NCI-H2107 treated with DMSO at 0.1 percent for 48 hours (cell line): Measurements from ENCODE around the gene LRRC17.
A peak's percentile ranks its signal among the peaks of the same experiment; 100 is the strongest.
"Not testable (repeated sequence)": the region's sequence is repeated elsewhere in the genome, so short reads cannot be mapped to it uniquely, and the experiment has no call there.

Experiments used
- DNase-seq: peaks from one replicate; lab custom pipeline; 2025; ENCODE audit not compliant: unreplicated experiment; lab: John Stamatoyannopoulos, UW

LRRC17 gene

DNA sequence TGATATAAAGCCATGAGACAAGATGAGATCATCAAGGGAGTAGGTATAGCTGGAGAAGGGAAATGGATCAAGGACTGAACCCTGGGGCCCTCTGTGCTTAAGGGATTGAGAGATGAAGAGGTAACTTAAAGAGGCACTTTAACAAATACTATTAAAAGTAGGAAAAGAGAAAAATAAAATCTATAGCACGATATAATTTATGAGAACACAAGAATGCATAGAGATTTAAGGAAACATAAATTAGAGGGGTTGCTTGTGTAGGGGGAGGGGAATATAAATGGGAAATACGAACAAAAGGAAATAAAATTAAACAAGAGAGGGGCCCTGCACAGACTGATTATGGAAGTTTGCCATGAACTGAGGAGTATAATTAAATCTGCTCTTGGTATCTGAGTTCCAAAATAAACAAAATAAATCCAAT lies 15.6 kb upstream of the LRRC17 start:
- DNase-seq: no peak

DNA sequence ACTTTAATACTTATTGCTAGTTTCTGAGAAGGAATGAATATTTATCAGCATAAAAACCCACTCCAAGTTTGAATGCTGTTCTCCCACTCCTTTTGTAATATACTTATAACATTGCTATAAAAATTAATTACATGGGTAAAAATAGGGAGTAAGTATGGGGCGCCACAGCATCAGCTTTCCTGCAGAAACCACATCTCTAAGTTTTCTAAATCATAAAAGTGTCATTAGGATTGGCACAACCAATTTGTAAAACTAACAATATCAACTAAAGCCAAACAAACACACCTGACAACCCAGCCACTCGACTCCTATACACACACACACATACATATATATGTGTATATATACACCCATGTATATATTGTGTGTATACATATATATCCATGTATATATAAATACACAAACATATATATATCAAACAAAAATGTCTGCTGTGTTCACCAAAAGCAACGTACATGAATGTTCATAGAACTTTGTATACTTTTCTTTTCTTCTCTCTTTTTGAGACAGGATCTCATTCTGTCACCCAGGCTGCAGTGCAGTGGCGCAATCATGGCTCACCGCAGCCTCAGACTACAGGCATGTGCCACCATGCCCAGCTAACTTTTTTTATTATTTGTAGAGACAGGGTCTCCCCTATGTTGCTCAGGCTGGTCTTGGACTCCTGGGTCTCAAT lies 14.8 kb upstream of the LRRC17 start:
- no peak for DNase-seq

DNA sequence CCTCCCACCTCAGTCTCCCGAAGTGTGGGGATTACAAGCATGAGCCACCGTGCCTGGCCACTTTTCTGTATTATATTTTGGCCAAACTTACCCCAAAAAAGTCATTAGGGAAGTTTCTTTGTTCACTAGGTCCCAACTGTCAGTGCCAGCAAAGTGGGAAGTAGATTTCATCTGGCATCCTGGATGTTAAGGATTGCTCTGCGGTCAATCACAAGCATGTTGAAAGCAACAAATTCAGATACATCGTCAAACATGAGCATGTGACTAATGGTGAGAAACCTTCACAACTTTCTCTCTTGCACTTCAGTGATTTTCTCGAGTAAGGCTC lies 14.3 kb upstream of the LRRC17 start:
- DNase-seq: no peak

DNA sequence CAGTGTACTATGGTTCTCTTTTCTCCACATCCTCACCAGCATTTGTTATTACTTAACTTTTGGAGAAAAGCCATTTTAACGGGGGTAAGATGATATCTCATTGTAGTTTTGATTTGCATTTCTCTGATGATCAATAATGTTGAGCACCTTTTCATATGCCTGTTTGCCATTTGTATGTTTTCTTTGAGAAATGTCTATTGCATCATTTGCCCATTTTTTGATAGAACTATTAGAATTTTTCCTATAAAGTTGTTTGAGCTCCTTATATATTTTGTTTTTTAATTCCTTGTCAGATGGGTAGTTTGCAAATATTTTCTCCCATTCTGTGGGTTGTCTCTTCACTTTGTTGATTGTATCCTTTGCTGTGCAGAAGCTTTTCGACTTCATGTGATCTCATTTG lies 10.7 kb upstream of the LRRC17 start:
- DNase-seq: not testable (repeated sequence)

DNA sequence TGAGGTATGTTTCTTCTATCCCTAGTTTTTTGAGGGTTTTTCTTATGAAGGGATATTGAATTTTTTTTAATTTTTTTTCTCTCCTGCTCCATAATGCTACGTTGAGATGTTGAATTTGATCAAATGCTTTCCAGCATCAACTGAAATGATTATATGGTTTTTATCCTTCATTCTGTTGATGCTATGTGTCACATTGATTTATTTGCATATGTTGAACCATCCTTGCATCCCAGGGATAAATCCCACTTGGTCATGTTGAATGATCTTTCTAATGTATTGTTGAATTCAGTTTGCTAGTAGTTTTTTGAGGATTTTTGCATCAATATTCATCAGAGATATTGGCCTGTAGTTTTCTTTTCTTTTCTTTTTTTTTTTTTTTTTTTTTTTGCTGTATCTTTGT lies 9.2 kb upstream of the LRRC17 start:
- DNase-seq: not testable (repeated sequence)

DNA sequence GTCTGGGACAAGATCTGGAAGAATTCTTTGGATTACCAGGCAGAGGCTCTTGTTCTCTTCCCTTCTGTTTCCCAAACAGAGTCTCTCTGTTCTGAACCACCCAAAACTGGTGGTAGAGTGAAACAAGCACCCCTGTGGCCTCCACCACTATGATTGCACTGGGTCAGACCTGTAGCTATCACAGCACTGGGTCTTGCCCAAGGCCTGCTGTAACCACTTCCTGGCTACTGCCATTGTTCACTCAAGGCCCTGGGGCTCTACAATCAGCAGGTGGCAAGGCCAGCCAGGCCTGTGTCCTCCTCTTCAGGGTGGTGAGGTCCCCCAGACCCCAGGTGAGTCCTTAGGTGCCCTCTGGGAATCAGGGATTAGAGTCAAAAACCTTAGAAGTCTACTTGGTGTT lies 4.1 kb upstream of the LRRC17 start:
- no peak for DNase-seq

DNA sequence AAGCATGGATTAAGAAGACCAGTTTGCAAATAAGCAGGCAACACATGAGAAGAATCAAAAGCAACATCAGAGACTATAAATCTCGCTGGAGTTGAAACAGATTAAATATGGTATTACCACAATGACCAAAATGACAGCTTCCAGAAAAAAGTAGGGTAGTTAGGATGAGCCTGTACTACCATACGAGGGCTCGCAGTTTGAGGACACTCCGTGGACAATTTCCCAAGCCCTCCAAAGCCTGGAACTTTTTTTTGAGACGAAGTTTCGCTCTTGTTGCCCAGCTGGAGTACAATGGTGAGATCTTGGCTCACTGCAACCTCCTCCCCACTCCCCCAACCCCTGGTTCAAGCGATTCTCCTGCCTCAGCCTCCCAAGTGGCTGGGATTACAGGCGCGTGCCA lies 1.0 kb downstream of the LRRC17 start:
- no peak for DNase-seq

DNA sequence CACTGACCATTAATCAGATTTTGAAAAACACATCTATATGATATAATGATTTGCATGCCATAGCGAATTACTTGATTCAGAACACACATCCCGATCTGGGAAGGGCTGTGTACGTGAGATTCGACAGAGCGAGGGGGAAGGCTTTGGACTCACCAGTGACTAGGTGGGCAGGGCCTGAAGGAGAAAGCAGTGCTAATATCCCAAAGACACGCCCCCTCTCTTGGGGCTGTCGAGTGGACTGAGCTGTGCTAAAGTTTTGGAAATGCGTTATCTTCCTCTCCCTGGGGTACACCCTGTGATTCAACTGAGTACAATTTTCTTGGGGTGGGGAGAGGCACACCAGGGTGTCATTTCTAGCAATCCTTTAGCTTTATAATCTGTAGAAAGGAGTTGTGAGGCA lies 1.8 kb downstream of the LRRC17 start:
- no peak for DNase-seq

DNA sequence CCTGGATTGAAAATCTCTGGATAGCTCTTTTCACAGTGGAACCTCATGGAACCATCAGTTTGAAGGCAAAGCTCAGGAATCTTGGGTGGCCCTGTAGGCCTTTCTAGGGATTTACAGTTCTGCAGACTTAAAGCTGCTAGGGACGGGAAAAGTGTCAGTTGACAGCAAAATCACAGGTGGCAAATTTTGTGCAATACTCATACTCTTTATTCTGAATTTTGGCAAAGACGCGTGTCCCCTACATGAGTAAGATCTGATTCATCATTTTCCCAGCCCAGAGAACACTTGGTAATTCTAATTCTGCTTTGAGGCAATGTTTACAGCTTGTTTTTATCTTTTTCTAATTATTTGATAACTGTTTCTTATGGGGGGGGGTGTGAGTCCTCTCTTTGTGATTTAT lies 3.6 kb downstream of the LRRC17 start:
- DNase-seq: no peak

DNA sequence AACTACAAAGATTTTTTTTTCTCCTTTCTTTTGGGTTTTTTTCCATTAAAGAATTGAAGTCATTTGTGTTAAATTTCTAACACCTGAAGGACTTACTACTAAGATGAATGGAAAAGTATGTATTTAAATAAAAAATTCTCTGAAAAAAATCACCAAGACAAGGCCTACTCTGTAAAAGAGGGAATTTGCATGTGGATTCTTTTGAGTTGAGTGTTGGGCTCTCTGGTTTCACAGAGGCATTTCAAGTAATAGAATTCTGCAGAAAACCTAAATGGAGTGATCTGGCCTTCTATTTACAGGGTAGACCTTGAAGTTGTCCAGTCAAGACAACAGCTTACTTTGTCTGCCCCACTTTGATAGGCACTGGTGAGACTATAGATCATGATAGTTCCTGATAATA lies 4.1 kb downstream of the LRRC17 start:
- DNase-seq: no peak

DNA sequence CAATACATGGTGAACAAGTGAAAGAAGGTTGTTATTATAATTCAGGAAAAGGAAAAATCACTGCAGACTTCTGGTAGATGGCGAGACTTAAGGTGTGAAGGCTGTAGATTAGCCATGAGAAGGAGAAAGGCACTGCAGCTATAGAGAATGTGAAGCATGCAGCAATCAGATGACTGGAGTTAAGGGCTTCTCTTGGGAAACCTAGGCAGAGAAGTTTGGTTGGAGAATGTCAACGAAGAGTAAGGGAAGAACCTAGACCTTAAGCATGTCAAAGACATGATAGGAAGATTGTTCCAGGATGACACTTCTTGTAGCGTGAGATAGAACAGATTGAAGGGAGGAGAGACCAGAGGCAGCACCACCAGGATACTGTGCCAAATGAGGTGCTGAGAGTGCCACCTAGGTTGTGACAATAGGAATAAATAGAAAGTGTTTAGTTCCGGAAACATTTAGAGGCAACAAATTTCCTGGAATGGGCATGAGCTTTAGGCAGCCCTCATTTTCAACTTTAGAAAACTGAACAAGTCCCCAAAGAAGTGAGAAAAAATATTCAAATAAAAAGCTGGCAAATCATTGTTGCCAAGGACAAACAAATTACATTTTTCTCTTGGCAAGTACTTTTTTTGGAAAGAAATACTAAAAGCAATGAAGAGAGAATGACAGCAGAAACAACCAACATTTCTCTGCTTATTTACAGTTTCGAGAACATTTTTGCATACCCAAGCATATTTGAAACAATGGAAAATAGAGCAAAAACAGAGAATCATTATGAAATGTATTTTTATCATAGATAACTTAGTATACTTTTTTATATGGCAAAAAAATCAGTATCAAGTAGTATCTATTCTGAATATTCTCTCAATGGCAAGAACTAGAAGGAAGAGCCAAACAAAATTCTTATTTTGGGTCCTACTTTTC lies 4.9 kb downstream of the LRRC17 start:
- DNase-seq: no peak

DNA sequence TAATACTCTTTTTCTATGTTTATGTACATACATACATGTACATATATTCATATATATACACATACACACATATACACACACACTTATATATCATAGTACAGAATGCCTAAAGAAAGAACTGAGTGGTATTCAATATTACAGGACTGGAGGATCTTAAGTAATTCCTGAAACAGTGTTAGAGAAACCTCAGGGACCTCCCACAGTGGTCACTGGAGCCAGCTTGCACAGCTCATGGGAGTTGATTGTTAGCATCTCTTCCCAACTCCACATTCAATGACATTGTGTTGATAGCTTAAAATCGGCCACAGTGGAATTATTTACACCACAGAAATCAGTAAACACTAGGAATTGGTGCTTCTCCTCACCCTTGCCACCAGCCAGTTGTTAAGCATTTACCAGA lies 6.0 kb downstream of the LRRC17 start:
- no peak for DNase-seq

DNA sequence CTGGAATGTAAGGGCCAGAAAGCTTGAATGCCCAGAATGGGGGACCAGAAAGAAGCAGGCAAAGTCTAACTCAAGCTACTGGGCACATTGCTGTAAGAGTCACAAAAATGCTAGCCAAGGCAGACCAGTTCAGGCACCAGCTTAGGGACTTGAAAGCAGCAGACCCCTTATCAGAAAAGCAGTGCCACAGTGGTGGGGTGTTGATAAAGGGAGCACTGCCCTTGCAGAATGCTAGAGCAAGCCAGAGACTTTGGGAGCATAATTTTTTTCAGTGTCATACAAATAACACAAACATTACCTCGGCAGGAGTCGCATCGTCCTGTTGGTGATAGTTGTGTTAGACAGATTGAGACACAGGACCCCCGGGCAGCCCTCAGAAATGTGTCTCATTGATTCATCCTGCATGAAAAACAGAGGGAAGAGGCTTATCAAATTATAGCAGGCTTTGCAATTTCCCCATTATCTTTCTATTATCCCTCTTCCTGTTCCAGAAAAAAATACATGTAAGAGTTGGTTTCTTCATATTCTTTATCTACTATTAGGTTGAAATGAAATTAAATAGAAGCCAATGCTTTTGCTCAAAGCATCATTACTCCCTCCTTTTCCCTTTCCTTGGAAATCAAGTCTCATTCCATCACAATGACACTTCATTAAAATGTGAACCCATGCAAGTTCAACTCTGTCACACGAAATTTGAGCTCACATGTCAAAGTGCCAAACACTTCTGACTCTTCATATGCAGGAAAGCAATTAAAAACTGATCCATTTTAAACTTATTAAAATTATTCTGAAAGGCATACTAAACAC lies 13.4 kb downstream of the LRRC17 start:
- DNase-seq: no peak

DNA sequence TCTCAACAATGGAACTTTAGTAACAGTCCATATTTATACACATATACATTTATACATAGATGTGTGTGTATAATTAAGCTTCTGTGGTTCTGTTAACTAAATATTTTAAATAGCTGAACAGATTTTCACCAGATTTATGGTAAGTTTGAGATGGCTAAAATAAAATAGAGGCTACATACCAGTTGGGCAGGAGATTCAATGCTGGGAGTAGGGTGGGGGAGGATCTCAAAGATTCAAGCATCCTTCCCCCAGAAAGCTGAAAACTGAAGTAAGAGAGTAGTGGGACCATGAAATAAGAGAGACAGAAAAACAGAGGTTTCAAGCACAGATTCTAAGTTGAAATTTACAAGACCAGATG lies 14.0 kb downstream of the LRRC17 start:
- DNase-seq: no peak

DNA sequence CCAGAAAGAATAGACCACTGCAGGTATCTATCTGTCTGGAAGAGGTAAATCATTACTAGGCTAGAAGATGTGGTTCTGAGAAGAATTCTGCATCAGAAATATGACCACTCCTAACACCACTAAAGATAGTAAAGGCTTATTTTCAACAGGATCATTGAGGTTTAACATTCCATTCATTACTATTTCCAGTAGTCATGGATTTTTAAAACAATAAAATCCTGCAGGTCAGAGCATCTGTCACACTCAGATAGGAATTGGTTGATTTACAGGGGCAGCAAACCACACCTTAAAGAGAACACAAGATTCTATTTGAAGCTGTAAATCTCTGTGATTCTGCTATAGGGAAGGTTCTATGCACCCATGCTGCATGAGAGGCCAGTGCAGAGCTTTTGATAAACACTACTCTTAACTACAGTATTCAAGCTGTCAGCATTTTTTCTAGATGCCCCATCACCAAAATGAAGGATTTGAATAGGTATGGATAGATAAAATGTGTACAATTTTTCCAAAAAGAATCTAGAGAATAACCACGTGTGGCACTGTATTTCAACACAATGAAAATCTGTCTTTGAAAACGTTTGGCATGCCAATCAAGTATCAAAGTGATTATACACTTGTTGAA lies 14.6 kb downstream of the LRRC17 start:
- DNase-seq: no peak

DNA sequence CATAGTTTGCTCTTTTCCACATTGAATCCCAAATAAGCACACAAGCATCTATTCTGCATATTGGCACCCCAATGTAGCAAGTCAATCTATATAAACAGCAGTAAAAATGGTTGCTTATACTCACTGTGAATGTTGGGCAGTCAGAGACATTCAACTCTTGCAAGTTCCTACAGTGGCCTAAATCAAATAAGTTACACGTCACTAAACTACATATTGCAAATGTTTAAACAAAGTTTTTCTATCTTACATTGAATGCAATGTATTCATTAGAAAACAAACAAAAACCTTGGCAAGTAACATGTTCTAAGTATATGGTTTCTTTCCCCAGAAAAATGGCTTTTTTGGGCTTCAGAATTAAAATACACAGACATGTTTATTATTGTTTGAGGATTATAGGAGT lies 19.0 kb downstream of the LRRC17 start:
- no peak for DNase-seq

DNA sequence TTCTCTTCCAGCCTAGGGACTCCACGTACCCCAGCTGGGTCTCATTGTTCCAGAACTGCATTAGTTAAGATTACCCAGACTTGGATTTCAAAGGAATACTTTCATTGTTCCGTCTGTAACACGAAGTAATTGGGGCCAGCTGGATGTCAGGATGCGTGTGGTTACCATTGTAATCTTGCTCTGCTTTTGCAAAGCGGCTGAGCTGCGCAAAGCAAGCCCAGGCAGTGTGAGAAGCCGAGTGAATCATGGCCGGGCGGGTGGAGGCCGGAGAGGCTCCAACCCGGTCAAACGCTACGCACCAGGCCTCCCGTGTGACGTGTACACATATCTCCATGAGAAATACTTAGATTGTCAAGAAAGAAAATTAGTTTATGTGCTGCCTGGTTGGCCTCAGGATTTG lies 21.0 kb downstream of the LRRC17 start:
- peak; percentile 74 for DNase-seq

DNA sequence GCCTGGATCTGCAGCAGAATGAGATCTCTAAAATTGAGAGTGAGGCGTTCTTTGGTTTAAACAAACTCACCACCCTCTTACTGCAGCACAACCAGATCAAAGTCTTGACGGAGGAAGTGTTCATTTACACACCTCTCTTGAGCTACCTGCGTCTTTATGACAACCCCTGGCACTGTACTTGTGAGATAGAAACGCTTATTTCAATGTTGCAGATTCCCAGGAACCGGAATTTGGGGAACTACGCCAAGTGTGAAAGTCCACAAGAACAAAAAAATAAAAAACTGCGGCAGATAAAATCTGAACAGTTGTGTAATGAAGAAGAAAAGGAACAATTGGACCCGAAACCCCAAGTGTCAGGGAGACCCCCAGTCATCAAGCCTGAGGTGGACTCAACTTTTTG lies 21.4 kb downstream of the LRRC17 start:
- DNase-seq: no peak

DNA sequence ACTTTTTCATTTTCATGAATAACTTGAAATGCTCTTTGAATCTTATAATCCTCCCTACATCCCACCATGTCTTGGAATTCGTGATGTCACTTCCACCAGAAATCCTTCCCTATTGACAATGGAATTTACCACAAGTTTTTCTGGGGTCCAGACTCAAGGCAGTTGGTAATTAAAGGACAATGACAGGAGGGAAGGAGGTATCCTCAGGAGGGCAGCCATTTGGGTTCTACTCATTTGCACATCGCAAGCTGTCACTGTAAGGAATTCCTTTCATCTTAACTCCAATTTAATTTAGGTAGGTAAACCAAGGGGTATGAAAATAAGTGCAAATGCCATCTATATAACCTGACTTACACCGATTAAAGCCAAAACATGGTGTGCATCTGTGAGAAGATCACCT lies 21.9 kb downstream of the LRRC17 start:
- no peak for DNase-seq

DNA sequence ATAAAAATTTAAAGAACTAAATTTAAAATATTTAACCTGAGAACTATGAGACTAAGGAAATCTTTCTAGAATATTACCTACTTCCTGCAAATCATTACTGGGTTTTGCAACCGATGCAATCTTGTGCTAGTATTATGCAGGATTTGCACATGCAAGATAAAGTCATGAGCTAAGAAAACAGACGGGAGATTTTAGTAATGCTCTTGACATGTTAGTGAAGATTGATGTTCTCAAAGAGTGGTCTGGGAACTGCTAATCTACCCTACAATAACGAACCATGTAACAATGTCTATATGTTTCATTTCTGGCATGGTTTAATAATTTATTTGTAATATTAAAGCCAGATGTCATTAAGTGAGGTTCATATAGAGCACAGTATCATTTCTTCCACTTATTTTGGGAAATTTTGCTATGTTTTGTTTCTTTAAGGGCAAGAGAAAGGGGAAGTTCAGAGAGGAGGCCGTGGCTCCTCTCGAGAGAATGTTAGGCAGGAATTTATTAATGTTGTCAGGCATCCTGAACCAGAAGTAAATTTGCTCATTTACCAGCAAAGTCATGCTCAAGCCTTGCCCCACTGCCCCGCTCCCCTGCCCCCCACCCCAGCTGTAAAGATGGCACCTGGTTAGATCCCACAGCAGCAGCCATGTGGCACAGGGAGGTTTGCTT lies 22.8 kb downstream of the LRRC17 start:
- DNase-seq: no peak

DNA sequence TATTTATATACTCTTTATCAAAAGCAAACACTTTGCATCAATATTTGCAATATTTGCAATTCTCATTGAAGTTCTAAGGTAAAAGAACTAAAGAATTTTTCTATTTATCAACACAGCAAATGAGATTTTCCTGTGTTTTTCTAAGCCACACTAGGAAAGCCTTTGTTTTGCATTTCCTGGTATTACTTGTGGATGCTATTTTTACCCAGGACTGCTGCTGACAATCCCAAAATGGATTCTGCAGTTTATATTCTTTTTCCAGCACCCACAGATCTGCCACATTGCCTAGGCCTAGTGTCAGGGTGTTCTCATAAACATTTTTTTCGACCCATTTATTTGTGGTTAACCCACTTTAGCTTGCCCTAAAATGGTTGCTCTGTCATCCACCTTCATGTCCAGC lies 25.9 kb downstream of the LRRC17 start:
- DNase-seq: no peak
